Mucosa of rectum (tissue), 2 donors: ENCODE measurements around the gene SYDE2.

Source experiments
- H3K27ac ChIP-seq, 2 donors: one replicate each; pipeline ENCODE4 v1.7.0; 2013; ENCODE audit warnings: inconsistent platforms in 2 of 2, low read depth in 2 of 2, low read length in 2 of 2
- H3K27me3 ChIP-seq, 2 donors: one replicate each; pipeline ENCODE4 v1.7.0; 2013; ENCODE audit warnings: low read length in 2 of 2; ENCODE audit not compliant: control insufficient read depth in 2 of 2, insufficient read depth in 2 of 2
- H3K36me3 ChIP-seq, 2 donors: one replicate each; pipeline ENCODE4 v1.7.0; 2013; ENCODE audit warnings: low read length in 2 of 2; ENCODE audit not compliant: control insufficient read depth in 2 of 2, insufficient read depth in 2 of 2
- H3K4me1 ChIP-seq, 2 donors: one replicate each; pipeline ENCODE4 v1.7.0; 2013; ENCODE audit warnings: low read length in 2 of 2, mild to moderate bottlenecking in 1 of 2; ENCODE audit not compliant: control insufficient read depth in 2 of 2, insufficient read depth in 2 of 2
- H3K4me3 ChIP-seq, 2 donors: one replicate each; pipeline ENCODE4 v1.7.0; 2013; ENCODE audit warnings: low read length in 2 of 2
- H3K9ac ChIP-seq, 2 donors: one replicate each; pipeline ENCODE4 v1.7.0; 2013; ENCODE audit warnings: low read length in 2 of 2, low read depth in 1 of 2, mild to moderate bottlenecking in 1 of 2
- H3K9me3 ChIP-seq, 2 donors: one replicate each; pipeline ENCODE4 v1.7.0; 2013; ENCODE audit warnings: low read length in 2 of 2; ENCODE audit not compliant: control insufficient read depth in 2 of 2
- donor health status: healthy.
- donor health status: Normal muscosa, but diverticular disease.

Gene SYDE2

GRCh38 chr1:85174503-85174902, 26.3 kb downstream of the SYDE2 start:
- no peaks in the 10 kb centered on the region for H3K36me3 ChIP-seq
- H3K9ac ChIP-seq, result no peak overlapping the region
- no peaks in the 10 kb centered on the region for H3K27me3 ChIP-seq
- no peak overlapping the region for H3K4me3 ChIP-seq
- no peaks in the 10 kb centered on the region for H3K9me3 ChIP-seq
- H3K4me1 ChIP-seq, result peaks cover 0 to 2% of the 10 kb centered on the region in 2 donors
- no peak overlapping the region for H3K27ac ChIP-seq

DNA sequence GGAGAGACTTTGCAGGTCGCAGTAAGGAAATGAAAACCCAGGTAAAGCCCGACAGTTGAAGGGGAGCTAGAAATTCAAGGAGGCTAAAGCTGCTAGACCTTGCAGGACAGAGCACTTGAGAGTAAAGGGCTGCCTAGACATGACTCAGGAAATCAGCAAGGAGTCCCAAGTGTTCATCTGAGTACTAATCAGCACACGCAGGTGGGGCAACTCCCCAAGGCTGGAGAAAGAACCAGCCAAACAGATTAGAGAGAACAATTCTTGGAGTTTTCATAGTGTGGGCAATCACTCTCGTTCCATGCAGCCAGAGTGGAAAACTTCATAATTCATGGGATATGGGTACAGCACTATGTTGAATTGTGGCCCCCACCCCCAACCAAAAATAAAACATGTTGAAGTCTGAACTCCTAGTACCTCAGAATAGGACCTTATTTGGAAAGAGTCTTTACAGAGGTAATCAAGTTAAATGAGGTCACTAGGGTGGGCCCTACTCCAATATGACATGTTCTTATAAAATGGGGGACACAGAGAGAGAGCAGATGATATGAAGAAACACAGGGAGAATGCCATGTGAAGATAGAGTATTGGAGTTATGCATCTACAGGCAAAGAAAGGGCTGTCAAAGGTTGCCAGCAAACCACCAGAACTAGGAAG, 28.0 kb downstream of the SYDE2 start:
- Histone ChIP-seq H3K36me3 (no peaks in the 10 kb centered on the region), H3K9ac (no peak overlapping the region), H3K27ac (no peak overlapping the region)

GRCh38 chr1:85171721-85172120, 29.1 kb downstream of the SYDE2 start:
- no peak overlapping the region for H3K9ac ChIP-seq

More for the DNA sequence above, 28.0 kb downstream of the SYDE2 start:
- Histone ChIP-seq H3K4me1 (no peaks in the 10 kb centered on the region), H3K9me3 (no peaks in the 10 kb centered on the region), H3K27me3 (no peaks in the 10 kb centered on the region), H3K4me3 (no peak overlapping the region)

DNA sequence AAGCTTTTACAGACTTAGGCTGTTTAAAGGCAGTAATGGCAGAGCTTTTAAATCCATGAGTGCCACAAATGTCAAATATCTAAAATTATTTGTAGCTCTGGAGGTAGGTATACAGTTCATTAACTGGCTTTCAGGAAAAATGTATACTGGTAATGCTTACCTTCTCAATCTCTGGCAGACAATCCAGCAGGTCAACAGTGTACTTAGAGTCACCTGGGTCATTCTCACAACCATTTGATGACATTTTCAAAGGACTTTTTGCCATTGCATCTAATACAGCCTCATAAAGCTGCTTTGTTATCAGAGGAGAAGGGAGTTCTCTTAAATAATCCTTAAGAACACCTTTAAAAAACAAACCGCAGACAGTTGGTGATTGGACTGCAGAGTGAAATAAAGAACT, 31.9 kb downstream of the SYDE2 start:
- Histone ChIP-seq H3K27me3 (no peaks in the 10 kb centered on the region), H3K4me1 (no peaks in the 10 kb centered on the region), H3K9me3 (no peaks in the 10 kb centered on the region)

More at GRCh38 chr1:85171721-85172120, 29.1 kb downstream of the SYDE2 start:
- no peaks in the 10 kb centered on the region for H3K36me3 ChIP-seq
- H3K4me1 ChIP-seq, result no peaks in the 10 kb centered on the region
- H3K4me3 ChIP-seq, result no peak overlapping the region
- H3K27ac ChIP-seq, result no peak overlapping the region
- no peaks in the 10 kb centered on the region for H3K9me3 ChIP-seq
- H3K27me3 ChIP-seq, result no peaks in the 10 kb centered on the region

GRCh38 chr1:85166351-85166750, 34.5 kb downstream of the SYDE2 start:
- Histone ChIP-seq H3K27ac (no peak overlapping the region), H3K27me3 (no peaks in the 10 kb centered on the region), H3K4me3 (no peak overlapping the region), H3K9ac (no peak overlapping the region), H3K9me3 (no peaks in the 10 kb centered on the region), H3K4me1 (no peaks in the 10 kb centered on the region), H3K36me3 (peaks cover 2 to 5% of the 10 kb centered on the region in 2 donors)

More for the DNA sequence above, 31.9 kb downstream of the SYDE2 start:
- Histone ChIP-seq H3K4me3 (no peak overlapping the region), H3K36me3 (peaks cover 2 to 5% of the 10 kb centered on the region in 2 donors), H3K9ac (no peak overlapping the region), H3K27ac (no peak overlapping the region)

DNA sequence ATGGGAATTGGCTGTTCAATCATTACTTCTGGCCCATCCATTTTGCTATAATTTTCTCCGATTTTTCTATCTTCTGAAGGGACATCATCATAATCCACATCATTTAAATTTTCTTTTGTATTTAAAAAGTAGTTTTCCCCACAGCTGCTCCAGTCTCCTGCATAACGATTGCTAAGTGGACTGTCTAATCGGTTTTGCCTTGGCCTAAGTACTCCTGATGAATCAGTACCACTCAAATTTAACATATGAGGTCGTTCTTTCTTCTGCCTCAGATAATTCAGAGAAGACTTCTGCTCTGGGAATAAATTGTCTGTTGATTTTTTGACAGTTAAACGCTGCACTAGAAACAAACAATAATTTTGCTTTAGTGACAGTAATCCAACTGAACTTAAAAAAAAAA, 41.9 kb downstream of the SYDE2 start:
- H3K4me3 ChIP-seq, result no peak overlapping the region
- no peaks in the 10 kb centered on the region for H3K4me1 ChIP-seq
- no peak overlapping the region for H3K9ac ChIP-seq
- H3K27me3 ChIP-seq, result no peaks in the 10 kb centered on the region
- H3K9me3 ChIP-seq, result no peaks in the 10 kb centered on the region
- H3K27ac ChIP-seq, result no peak overlapping the region
- no peaks in the 10 kb centered on the region for H3K36me3 ChIP-seq

GRCh38 chr1:85157436-85157835, 43.4 kb downstream of the SYDE2 start:
- Histone ChIP-seq H3K4me3 (no peak overlapping the region), H3K27me3 (no peaks in the 10 kb centered on the region), H3K27ac (no peak overlapping the region), H3K36me3 (no peaks in the 10 kb centered on the region), H3K9ac (no peak overlapping the region), H3K4me1 (no peaks in the 10 kb centered on the region), H3K9me3 (no peaks in the 10 kb centered on the region)

DNA sequence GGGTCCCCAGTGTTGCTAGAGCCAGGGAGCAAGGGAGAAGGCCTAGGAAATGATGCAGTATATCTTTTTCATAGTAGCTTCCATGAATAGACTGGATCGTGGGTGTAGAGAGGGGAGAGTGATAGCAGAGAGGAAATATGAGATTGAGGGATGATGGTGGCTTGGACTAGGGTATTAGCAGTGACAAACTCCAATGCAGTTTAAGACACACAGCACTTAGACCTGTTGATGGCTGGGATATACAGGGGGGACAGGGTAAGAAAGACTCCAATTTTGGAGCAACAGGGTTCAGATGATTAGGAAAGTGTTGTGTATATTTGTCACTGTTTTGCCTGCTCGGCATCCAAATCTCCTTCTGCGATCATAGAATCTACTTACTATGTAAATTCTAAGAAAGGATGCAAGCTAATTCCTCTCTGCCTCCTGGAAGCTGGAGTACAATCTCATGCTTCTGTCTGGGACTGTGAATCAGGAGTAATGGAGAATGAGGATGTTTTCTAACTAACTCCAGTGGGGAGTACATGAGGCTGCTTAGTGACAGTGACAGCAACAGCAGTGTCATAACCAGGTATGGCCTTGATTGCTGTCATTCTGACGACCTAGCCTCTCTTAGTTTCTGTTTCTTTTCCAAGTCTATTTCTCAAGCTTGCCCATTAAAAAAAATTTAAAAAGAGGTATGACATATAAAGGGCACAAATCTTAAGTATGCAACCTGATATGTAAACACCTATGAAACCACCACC, 47.5 kb downstream of the SYDE2 start:
- H3K4me1 ChIP-seq, result no peaks in the 10 kb centered on the region
- no peak overlapping the region for H3K27ac ChIP-seq
- no peaks in the 10 kb centered on the region for H3K36me3 ChIP-seq
- no peak overlapping the region for H3K9ac ChIP-seq
- H3K9me3 ChIP-seq, result no peaks in the 10 kb centered on the region
- no peaks in the 10 kb centered on the region for H3K27me3 ChIP-seq
- no peak overlapping the region for H3K4me3 ChIP-seq

DNA sequence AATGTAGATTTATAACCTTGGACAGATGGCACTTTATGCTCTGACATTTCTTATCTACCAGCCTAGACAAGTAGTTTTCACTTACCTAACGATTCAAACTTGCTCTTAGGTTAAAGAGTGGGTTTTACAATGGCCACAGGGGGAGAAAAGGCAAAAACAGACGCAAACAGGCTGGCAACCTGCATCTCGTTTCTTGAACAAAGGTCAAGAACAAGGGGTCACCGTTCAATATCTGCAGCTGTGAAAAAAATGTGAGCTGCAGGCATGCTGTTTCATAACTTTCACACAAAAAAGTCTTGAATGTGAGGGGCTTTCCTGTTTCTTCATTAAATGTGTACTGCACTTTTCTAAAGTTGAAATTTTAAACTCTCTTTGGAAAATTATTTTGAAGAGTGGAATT, 49.4 kb downstream of the SYDE2 start:
- no peaks in the 10 kb centered on the region for H3K27me3 ChIP-seq
- no peaks in the 10 kb centered on the region for H3K36me3 ChIP-seq
- no peaks in the 10 kb centered on the region for H3K4me1 ChIP-seq
- no peak overlapping the region for H3K9ac ChIP-seq
- H3K9me3 ChIP-seq, result no peaks in the 10 kb centered on the region
- H3K4me3 ChIP-seq, result no peak overlapping the region
- no peak overlapping the region for H3K27ac ChIP-seq

GRCh38 chr1:85149805-85150204, 51.0 kb downstream of the SYDE2 start:
- no peak overlapping the region for H3K27ac ChIP-seq
- H3K9me3 ChIP-seq, result no peaks in the 10 kb centered on the region
- no peak overlapping the region for H3K9ac ChIP-seq
- no peak overlapping the region for H3K4me3 ChIP-seq
- H3K4me1 ChIP-seq, result no peaks in the 10 kb centered on the region
- H3K27me3 ChIP-seq, result no peaks in the 10 kb centered on the region
- H3K36me3 ChIP-seq, result no peaks in the 10 kb centered on the region
